Lower lobe of right lung (tissue), 2 donors: Measurements from ENCODE around the gene LHFPL4. TPM values are rescaled to one million over a fixed set of nuclear protein-coding genes. Genes with fewer than 3 reads are reported as not detected.
"Not testable (repeated sequence)": the region's sequence is repeated elsewhere in the genome, so short reads cannot be mapped to it uniquely, and the experiment has no call there.

ENCODE experiments used
- ATAC-seq, 2 donors: fragments of 200-7000 bp; cut with Tn5 transposase; one replicate each; pipeline ENCODE4 v1.9.1; 2020 to 2022; ENCODE audit warnings: mild to moderate bottlenecking in 2 of 2, moderate library complexity in 2 of 2
- DNase-seq: peaks from one replicate; pipeline ENCODE4 v3.0.0-alpha.2; 2020
- H3K27ac ChIP-seq: fragments of 200-600 bp; one replicate; pipeline ENCODE4 v1.8.0; 2022
- H3K27me3 ChIP-seq: fragments of 200-600 bp; one replicate; pipeline ENCODE4 v1.8.0; 2022; ENCODE audit warnings: low read depth
- H3K36me3 ChIP-seq: fragments of 200-600 bp; one replicate; pipeline ENCODE4 v1.8.0; 2022; ENCODE audit warnings: mild to moderate bottlenecking
- H3K4me1 ChIP-seq: fragments of 200-600 bp; one replicate; pipeline ENCODE4 v1.8.0; 2022
- H3K4me3 ChIP-seq: fragments of 200-600 bp; one replicate; pipeline ENCODE4 v1.8.0; 2022; ENCODE audit warnings: mild to moderate bottlenecking
- H3K9me3 ChIP-seq: fragments of 200-600 bp; one replicate; pipeline ENCODE4 v1.8.0; 2022
- intact Hi-C: fragments of 100-400 bp; cut with DNase I; formaldehyde crosslinking; loops from one replicate; pipeline ENCODE4 v1.11.0; 2022
- long read RNA-seq: library from polyadenylated mRNA; unstranded; transcript quantifications from one replicate; pipeline ENCODE4 v2.0.0, GENCODE V29; 2021
- total RNA-seq: library from RNA; stranded (reverse); fragmentation: NEBNext Ultra II Directional; extraction: Animal tissue kit (Norgen Biotek cat#: 25700); gene quantifications from one replicate; pipeline ENCODE4 v1.2.1, GENCODE V29; 2021
- TF ChIP-seq, protein P1 (sequence below): fragments of 200-600 bp; IDR thresholded peaks from one replicate; pipeline ENCODE4 v1.8.0; 2022; ENCODE audit warnings: antibody characterized with exemption, mild to moderate bottlenecking
- donor health status: DM: no; HTN: yes; CAD: no; lungs with severe emphysema.

Gene LHFPL4
- not detected for total RNA-seq
- long read RNA-seq, partial matches to known transcripts = 0 of 5 reads
- long read RNA-seq, other reads (novel, unspliced or antisense) = 5 of 5 reads

DNA sequence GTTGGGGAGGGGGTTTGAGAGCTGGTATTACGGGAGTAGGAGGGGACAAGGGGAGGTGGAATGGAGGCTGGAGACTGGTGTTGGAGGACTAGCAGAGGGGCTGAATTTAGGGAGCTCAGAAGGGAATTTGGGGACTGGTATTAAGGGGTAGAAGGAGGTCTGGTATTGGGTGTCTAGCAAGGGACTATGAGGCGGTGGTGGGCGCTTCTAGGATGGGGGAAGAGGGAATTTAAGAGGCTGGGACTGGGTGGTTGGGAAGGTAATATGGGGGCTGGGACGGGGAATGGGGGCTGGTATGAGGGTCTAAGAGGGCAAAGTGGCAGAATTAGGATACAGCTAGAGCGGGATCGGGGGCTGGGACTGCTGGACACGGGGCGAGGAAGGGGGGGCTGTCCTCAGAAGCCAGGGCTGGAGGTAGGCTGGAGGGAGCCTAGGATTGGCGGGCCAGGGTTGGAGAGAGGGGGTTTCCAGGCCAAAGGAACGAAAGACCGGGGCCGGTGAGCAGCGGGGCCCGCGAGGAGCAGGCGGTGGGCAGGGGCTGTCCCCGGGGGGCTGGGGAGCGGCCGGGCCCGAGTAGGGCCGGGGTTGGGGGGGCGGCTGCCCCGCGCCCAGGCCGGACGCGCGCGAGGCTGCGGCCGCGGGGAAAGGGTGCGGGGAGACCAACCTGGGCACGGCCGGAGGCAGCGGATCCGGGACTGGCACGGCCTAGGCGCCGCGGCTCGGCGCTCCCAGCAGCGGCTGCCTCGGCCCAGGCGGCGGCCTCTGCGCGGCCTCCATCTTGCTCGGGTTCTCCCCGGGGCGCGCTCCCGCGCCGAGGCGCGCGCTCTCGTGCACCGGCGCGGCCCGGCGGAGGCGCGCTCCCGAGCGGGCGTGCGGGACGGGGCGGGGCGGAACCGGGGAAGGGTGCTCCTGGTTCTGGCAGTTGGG is at the start of gene LHFPL4:
Gene LHFPL4 (minus strand): TSS at position 802 of the 927 bp plus-strand sequence. CDS start 1,143 bp downstream, outside the sequence.
- ATAC-seq = no peak
- no peak within 1 kb of the TSS for H3K27ac ChIP-seq
- no peaks in the 10 kb centered on the region for H3K4me1 ChIP-seq
- no peak for DNase-seq
- H3K4me3 ChIP-seq = no peak within 1 kb of the TSS
- intact Hi-C loops = no loop called here
- H3K36me3 ChIP-seq = no peaks in the 10 kb centered on the region
- H3K9me3 ChIP-seq = no peaks in the 10 kb centered on the region
- H3K27me3 ChIP-seq = peaks cover 38% of the 10 kb centered on the region
- TF ChIP-seq, protein P1, sequence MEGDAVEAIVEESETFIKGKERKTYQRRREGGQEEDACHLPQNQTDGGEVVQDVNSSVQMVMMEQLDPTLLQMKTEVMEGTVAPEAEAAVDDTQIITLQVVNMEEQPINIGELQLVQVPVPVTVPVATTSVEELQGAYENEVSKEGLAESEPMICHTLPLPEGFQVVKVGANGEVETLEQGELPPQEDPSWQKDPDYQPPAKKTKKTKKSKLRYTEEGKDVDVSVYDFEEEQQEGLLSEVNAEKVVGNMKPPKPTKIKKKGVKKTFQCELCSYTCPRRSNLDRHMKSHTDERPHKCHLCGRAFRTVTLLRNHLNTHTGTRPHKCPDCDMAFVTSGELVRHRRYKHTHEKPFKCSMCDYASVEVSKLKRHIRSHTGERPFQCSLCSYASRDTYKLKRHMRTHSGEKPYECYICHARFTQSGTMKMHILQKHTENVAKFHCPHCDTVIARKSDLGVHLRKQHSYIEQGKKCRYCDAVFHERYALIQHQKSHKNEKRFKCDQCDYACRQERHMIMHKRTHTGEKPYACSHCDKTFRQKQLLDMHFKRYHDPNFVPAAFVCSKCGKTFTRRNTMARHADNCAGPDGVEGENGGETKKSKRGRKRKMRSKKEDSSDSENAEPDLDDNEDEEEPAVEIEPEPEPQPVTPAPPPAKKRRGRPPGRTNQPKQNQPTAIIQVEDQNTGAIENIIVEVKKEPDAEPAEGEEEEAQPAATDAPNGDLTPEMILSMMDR = no peak

DNA sequence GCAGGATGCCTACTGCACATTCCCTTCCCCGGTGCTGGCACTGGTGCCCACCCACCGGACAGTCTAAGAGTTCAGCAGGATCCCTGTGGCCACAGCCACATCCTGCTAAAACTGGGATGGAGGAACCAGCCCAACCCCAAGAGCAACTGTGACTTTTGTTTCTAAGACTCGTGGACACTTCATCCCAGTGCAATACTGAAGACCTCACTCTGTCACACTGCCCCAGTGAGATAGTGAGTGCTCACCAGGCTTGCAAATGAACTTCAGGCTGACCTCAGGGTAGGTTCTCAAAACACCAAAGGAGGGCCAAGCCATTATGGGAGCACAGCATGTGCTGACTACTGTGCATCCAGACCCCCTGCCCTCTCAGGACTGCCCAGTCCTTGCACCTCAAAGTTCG is 49.0 kb upstream of the LHFPL4 start:
- H3K27ac ChIP-seq = no peak overlapping the region
- intact Hi-C loops = no loop called here
- no peak for DNase-seq
- H3K36me3 ChIP-seq = no peaks in the 10 kb centered on the region
- no peak overlapping the region for H3K4me3 ChIP-seq
- peaks cover 19% of the 10 kb centered on the region for H3K9me3 ChIP-seq
- H3K4me1 ChIP-seq = no peaks in the 10 kb centered on the region
- TF ChIP-seq, protein P1 = no peak
- ATAC-seq = no peak
- peaks cover 28% of the 10 kb centered on the region for H3K27me3 ChIP-seq

DNA sequence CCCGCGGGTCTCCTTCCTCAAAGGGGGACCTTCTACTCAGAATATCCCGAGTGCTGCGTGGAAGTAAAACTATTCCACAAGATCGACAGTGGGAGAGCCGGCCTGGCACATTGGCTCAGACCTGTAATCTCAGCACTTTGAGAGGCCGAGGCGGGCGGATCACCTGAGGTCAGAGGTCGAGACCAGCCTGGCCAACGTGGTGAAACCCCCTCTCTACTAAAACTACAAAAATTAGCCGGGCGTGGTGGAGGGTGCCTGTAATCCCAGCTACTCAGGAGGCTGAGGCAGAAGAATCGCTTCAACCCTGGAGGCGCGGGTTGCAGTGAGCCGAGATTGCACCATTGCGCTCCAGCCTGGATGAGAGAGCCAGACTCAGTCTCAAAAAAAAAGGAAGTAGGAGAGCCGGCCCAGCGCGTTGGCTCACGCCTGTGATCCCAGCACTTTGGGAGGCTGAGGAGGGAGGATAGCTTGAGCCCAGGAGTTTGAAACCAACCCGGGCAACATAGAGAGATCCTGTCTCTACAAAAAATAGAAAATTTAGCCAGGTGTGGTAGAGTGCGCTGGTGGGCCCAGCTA is 47.5 kb upstream of the LHFPL4 start:
- H3K27ac ChIP-seq, H3K4me1 ChIP-seq, H3K36me3 ChIP-seq, intact Hi-C loops: not testable (repeated sequence)
- Histone ChIP-seq H3K9me3 (peaks cover 14% of the 10 kb centered on the region), H3K4me3 (peak overlapping the region; percentile 39), H3K27me3 (peaks cover 28% of the 10 kb centered on the region)
- DNase-seq (peak; percentile 44), ATAC-seq (peak in 1 of 2 donors; percentile 30)

DNA sequence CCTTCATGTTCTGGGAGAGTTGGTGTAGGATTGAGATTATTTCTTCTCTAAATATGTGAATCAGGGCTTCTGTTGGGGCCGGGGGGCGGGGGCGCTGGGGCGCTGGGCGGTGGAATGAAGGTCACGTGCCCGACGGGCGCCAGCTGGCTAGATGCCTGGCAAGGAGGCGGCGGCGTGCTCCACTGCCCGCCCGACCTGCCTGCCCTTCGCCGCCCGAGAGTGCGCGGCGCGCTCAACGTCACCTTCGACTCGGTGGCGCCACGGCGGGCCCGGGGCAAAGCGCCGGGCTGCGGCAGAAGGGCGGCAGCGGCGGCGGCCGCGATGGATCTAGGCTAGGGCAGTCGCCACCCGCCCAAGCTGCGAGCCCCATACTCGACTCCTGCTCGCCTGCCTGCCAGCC is 47.0 kb upstream of the LHFPL4 start:
- no peaks in the 10 kb centered on the region for H3K36me3 ChIP-seq
- TF ChIP-seq, protein P1 = no peak
- H3K27me3 ChIP-seq = peaks cover 28% of the 10 kb centered on the region
- ATAC-seq = peak; percentile 88 to 93
- intact Hi-C loops = no loop called here
- H3K9me3 ChIP-seq = peaks cover 9% of the 10 kb centered on the region
- peak overlapping the region; percentile 39 for H3K4me3 ChIP-seq
- H3K4me1 ChIP-seq = no peaks in the 10 kb centered on the region
- no peak overlapping the region for H3K27ac ChIP-seq
- peak; percentile 70 for DNase-seq

DNA sequence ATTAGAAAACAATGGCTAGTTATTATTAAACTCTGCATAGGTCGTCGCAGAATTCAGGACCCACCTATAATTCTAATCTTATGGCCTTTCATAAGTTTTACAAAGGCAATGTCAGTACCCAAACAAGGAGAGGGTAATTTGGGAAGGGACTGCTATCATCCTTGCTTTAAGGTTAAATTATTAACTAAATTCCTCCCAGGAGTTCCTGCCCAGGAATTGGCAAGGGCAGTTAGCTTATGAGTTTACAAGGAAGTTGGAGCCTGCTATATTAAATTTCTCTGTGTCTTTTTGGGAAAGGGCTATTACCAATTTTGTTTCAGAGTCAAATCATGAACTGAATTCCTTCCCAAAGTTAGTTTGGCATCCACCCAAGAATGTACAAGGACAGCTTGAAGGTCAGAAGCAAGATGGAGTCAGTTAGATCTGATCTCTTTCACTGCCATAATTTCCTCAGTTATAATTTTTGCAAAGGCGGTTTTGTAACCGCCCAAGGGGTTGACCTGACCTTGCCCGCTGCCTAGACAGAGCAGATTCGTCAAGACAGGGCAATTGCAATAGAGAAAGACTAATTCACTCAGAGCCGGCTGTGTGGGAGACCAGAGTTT is 45.3 kb upstream of the LHFPL4 start:
- ATAC-seq (no peak), DNase-seq (no peak)
- H3K27ac ChIP-seq = no peak overlapping the region
- no peak overlapping the region for H3K4me3 ChIP-seq
- H3K4me1 ChIP-seq = no peaks in the 10 kb centered on the region
- TF ChIP-seq, protein P1 = no peak
- intact Hi-C loops = no loop called here
- peaks cover 28% of the 10 kb centered on the region for H3K27me3 ChIP-seq
- no peaks in the 10 kb centered on the region for H3K36me3 ChIP-seq
- no peaks in the 10 kb centered on the region for H3K9me3 ChIP-seq
